Keratinocyte (primary cell): ENCODE results near the gene TBC1D14. TPM values are rescaled to one million over a fixed set of nuclear protein-coding genes. Genes with fewer than 3 reads are reported as not detected.

ENCODE experiments used
- DNase-seq: peaks from one replicate; pipeline ENCODE4 v3.0.0-alpha.2; 2011; ENCODE audit warnings: low read depth, missing footprints, low spot score
- FAIRE-seq: peaks from 2 replicates; lab custom pipeline; 2011; peaks lifted over from hg19 to GRCh38; lab: Jason Lieb, UNC
- H2AFZ ChIP-seq: 2 replicates; pipeline ENCODE4 v1.6.0; 2012; ENCODE audit warnings: low read length, control low read depth, inconsistent platforms; ENCODE audit not compliant: control insufficient read depth
- H3K27ac ChIP-seq: 2 replicates; pipeline ENCODE4 v1.5.1; 2011; ENCODE audit warnings: low read length; ENCODE audit not compliant: control insufficient read depth, insufficient read depth
- H3K27me3 ChIP-seq: 3 replicates; pipeline ENCODE4 v1.6.0; 2011; ENCODE audit warnings: low read length; ENCODE audit not compliant: control insufficient read depth, insufficient read depth; ENCODE audit errors: extremely low read depth
- H3K36me3 ChIP-seq, 2 experiments: 2 replicates in 1 of 2; 3 replicates in 1 of 2; pipeline ENCODE4 v1.5.1; 2011; ENCODE audit warnings: low read length in 2 of 2, mild to moderate bottlenecking in 1 of 2; ENCODE audit not compliant: control insufficient read depth in 2 of 2, insufficient read depth in 2 of 2; ENCODE audit errors: extremely low read depth in 1 of 2
- H3K4me1 ChIP-seq: 3 replicates; pipeline ENCODE4 v1.5.1; 2011; ENCODE audit warnings: low read length; ENCODE audit not compliant: control insufficient read depth, insufficient read depth; ENCODE audit errors: extremely low read depth
- H3K4me2 ChIP-seq: 3 replicates; pipeline ENCODE4 v1.6.0; 2011; ENCODE audit warnings: low read depth, low read length; ENCODE audit not compliant: control insufficient read depth, insufficient read depth; ENCODE audit errors: extremely low read depth
- H3K4me3 ChIP-seq, 3 experiments: fragments of 200-600 bp in 1 of 3; sonication (generic) in 1 of 3; 2 replicates in 2 of 3; 3 replicates in 1 of 3; pipeline ENCODE4 v1.5.1; 2011 to 2016; ENCODE audit warnings: low read length in 3 of 3, mild to moderate bottlenecking in 3 of 3, control low read depth in 2 of 3, inconsistent platforms in 1 of 3, low read depth in 1 of 3, mixed read lengths in 1 of 3, mixed run types in 1 of 3, moderate library complexity in 1 of 3; ENCODE audit not compliant: control insufficient read depth in 2 of 3, insufficient read depth in 2 of 3; ENCODE audit errors: extremely low read depth in 1 of 3
- H3K79me2 ChIP-seq: 2 replicates; pipeline ENCODE4 v1.6.0; 2012; ENCODE audit warnings: low read length; ENCODE audit not compliant: control insufficient read depth, insufficient read depth
- H3K9ac ChIP-seq: 3 replicates; pipeline ENCODE4 v1.6.0; 2011; ENCODE audit warnings: low read length; ENCODE audit not compliant: control insufficient read depth, insufficient read depth; ENCODE audit errors: extremely low read depth
- H3K9me1 ChIP-seq: 3 replicates; pipeline ENCODE4 v1.6.0; 2011; ENCODE audit warnings: low read length; ENCODE audit not compliant: control insufficient read depth, insufficient read depth; ENCODE audit errors: extremely low read depth
- H3K9me3 ChIP-seq: 2 replicates; pipeline ENCODE4 v1.5.1; 2012; ENCODE audit warnings: low read depth, low read length; ENCODE audit not compliant: control insufficient read depth
- H4K20me1 ChIP-seq: 3 replicates; pipeline ENCODE4 v1.6.0; 2011; ENCODE audit warnings: low read length; ENCODE audit not compliant: control insufficient read depth, insufficient read depth; ENCODE audit errors: extremely low read depth
- CTCF ChIP-seq, 3 experiments: IDR thresholded peaks in 1 of 3; conservative IDR thresholded peaks in 1 of 3; optimal IDR thresholded peaks in 1 of 3; 2 replicates in 2 of 3; 3 replicates in 1 of 3; pipeline versions ENCODE3 to v1.5.1; 2011; ENCODE audit warnings: low read length in 3 of 3, mild to moderate bottlenecking in 3 of 3, moderate library complexity in 2 of 3, control low read depth in 1 of 3, inconsistent platforms in 1 of 3; ENCODE audit not compliant: insufficient read depth in 2 of 3; ENCODE audit errors: extremely low read depth in 1 of 3
- EZH2 ChIP-seq: IDR thresholded peaks from one replicate; pipeline ENCODE4 v1.6.1; 2012; ENCODE audit warnings: inconsistent platforms, mild to moderate bottlenecking, low read length, moderate library complexity
- dilution Hi-C: fragments of 300-500 bp; cut with MboI; formaldehyde crosslinking; loops from one replicate; pipeline ENCODE4 v1.7.0; 2020; ENCODE audit warnings: low sequenced_read_pairs; ENCODE audit not compliant: extremely low pct_ligation_motif_present
- polyA plus RNA-seq, 5 experiments: library from polyadenylated mRNA; depleted of rRNA in 3 of 5; stranded (reverse) in 3 of 5; stranded (forward) in 1 of 5; unstranded in 1 of 5; fragments of >200 nt; gene quantifications; 1 replicate in 1 of 5; 2 replicates in 3 of 5; 3 replicates in 1 of 5; pipeline versions ENCODE4 v1.2.1 to v1.2.3, GENCODE V29; 2011 to 2012; ENCODE audit warnings: missing spikeins in 2 of 5, low read depth in 1 of 5, low replicate concordance in 1 of 5

The TBC1D14 gene
- polyA plus RNA-seq, 1 donor (not counting 4 experiments of a cell fraction or from before 2014, with no cell fraction given): 55.1 TPM

- Histone ChIP-seq H4K20me1 (no peaks in the 10 kb centered on the region), H3K27ac (no peak overlapping the region), H3K4me3 (no peak overlapping the region), H3K9me1 (no peaks in the 10 kb centered on the region), H3K4me1 (no peaks in the 10 kb centered on the region), H3K9me3 (no peaks in the 10 kb centered on the region), H3K79me2 (no peaks in the 10 kb centered on the region), H3K9ac (no peak overlapping the region), H3K27me3 (no peaks in the 10 kb centered on the region), H3K4me2 (no peak overlapping the region), H2AFZ (no peak overlapping the region), H3K36me3 (peaks cover 3 to 7% of the 10 kb centered on the region in 2 experiments)
- FAIRE-seq (no peak), DNase-seq (no peak)
- TF ChIP-seq CTCF (optimal IDR thresholded peaks at IDR 0.05 in 1 of 3, IDR thresholded peaks at IDR 0.05 in 1 of 3, conservative IDR thresholded peaks at IDR 0.05 in 1 of 3; ENCODE audit: extremely low read depth in 1 of 3, insufficient read depth in 2 of 3, low read length in 3 of 3) (no peak), EZH2 (no peak)
- dilution Hi-C loops: no loop called here
Measured at GRCh38 chr4:6928081-6928480, 18.5 kb downstream of the TBC1D14 start.

GRCh38 chr4:6929339-6929811 is 19.7 kb downstream of the TBC1D14 start:
- FAIRE-seq: no peak
- H3K9me1 ChIP-seq: no peaks in the 10 kb centered on the region
- H3K4me2 ChIP-seq: no peak overlapping the region
- no peak overlapping the region for H2AFZ ChIP-seq
- H3K27ac ChIP-seq: no peak overlapping the region
- no peaks in the 10 kb centered on the region for H3K9me3 ChIP-seq
- no peaks in the 10 kb centered on the region for H3K4me1 ChIP-seq
- dilution Hi-C loops: no loop called here
- H3K9ac ChIP-seq: no peak overlapping the region
- no peak overlapping the region for H3K4me3 ChIP-seq
- DNase-seq: no peak
- H3K27me3 ChIP-seq: no peaks in the 10 kb centered on the region
- peaks cover 3% of the 10 kb centered on the region in 2 experiments for H3K36me3 ChIP-seq
- H4K20me1 ChIP-seq: no peaks in the 10 kb centered on the region
- H3K79me2 ChIP-seq: no peaks in the 10 kb centered on the region
- TF ChIP-seq CTCF (optimal IDR thresholded peaks at IDR 0.05 in 1 of 3, IDR thresholded peaks at IDR 0.05 in 1 of 3, conservative IDR thresholded peaks at IDR 0.05 in 1 of 3; ENCODE audit: extremely low read depth in 1 of 3, insufficient read depth in 2 of 3, low read length in 3 of 3) (no peak), EZH2 (no peak)
